ENCODE results near the gene GPRIN2.

- no peak for TF ChIP-seq CTCF (conservative IDR thresholded peaks at IDR 0.05; ENCODE audit: low read depth, low read length)
- no peak for TF ChIP-seq EZH2 (IDR thresholded peaks at IDR 0.05; ENCODE audit: borderline replicate concordance, low read depth, low read length, poor library complexity, severe bottlenecking)
Measured at GRCh38 chr10:46556515-46557318, at the start of gene GPRIN2.
